GM12878 (cell line): ENCODE measurements around the gene PRR5. TPM values are rescaled to one million over a fixed set of nuclear protein-coding genes. Genes with fewer than 3 reads are reported as not detected.

Source experiments
- ATAC-seq: fragments of 200-7000 bp; cut with Tn5 transposase; 3 replicates; pipeline ENCODE4 v1.9.1; 2020; ENCODE audit warnings: mild to moderate bottlenecking, moderate library complexity
- BruUV-seq: library from RNA; stranded (reverse); fragments of 400-500 nt; replicated peaks from 2 replicates; lab custom pipeline; 2021; lab: Mats Ljungman, UMichigan
- CTCF ChIA-PET: fragments of 300-600 bp; sonication (Branson Sonifier 250); formaldehyde crosslinking; extraction: SDS; loops from one replicate; lab custom pipeline; 2021; ENCODE audit warnings: inconsistent platforms; lab: Yijun Ruan, JAX
- POLR2A ChIA-PET: fragments of 350-600 bp; formaldehyde crosslinking; extraction: SDS; loops from one replicate; lab custom pipeline; 2021; ENCODE audit warnings: inconsistent platforms; lab: Charles Lee
- RAD21 ChIA-PET: fragments of 300-600 bp; sonication (Branson Sonifier 250); formaldehyde crosslinking; loops from one replicate; lab custom pipeline; 2023; ENCODE audit warnings: antibody characterized with exemption; ENCODE audit not compliant: unreplicated experiment; lab: Charles Lee
- SMC1A ChIA-PET: fragments of 300-600 bp; sonication (Branson Sonifier 250); formaldehyde crosslinking; loops from one replicate; lab custom pipeline; 2023; ENCODE audit not compliant: unreplicated experiment, uncharacterized antibody; lab: Charles Lee
- DNase-seq: peaks from one replicate; pipeline ENCODE4 v3.0.0-alpha.2; 2011; ENCODE audit warnings: low read depth, low spot score
- FAIRE-seq: peaks from 3 replicates; lab custom pipeline; 2011; peaks lifted over from hg19 to GRCh38; lab: Jason Lieb, UNC
- H2AFZ ChIP-seq: 2 replicates; pipeline ENCODE4 v1.6.0; 2011; ENCODE audit warnings: low read depth, low read length, control low read depth; ENCODE audit not compliant: control insufficient read depth
- H3K27ac ChIP-seq: 2 replicates; pipeline ENCODE4 v1.5.1; 2011; ENCODE audit warnings: control low read depth; ENCODE audit not compliant: control insufficient read depth, insufficient read depth
- H3K27me3 ChIP-seq, 2 experiments: replicated peaks in 1 of 2; 2 replicates each; pipeline versions ENCODE4 v1.6.0 to v1.6.1; 2011; ENCODE audit warnings: low read length in 1 of 2; ENCODE audit not compliant: control insufficient read depth in 2 of 2, insufficient read depth in 2 of 2
- H3K36me3 ChIP-seq, 2 experiments: 2 replicates each; pipeline ENCODE4 v1.5.1; 2011; ENCODE audit warnings: low read length in 1 of 2; ENCODE audit not compliant: control insufficient read depth in 2 of 2, insufficient read depth in 2 of 2
- H3K4me1 ChIP-seq: 2 replicates; pipeline ENCODE4 v1.6.1; 2011; ENCODE audit warnings: mild to moderate bottlenecking, low read length, moderate library complexity, mixed read lengths; ENCODE audit not compliant: control insufficient read depth, insufficient read depth
- H3K4me2 ChIP-seq: 2 replicates; pipeline ENCODE4 v1.6.0; 2011; ENCODE audit warnings: control low read depth; ENCODE audit not compliant: control insufficient read depth, insufficient read depth
- H3K4me3 ChIP-seq: fragments of 200-600 bp; sonication (generic); 2 replicates; pipeline ENCODE4 v1.5.1; 2016
- H3K79me2 ChIP-seq: 2 replicates; pipeline ENCODE4 v1.6.0; 2011; ENCODE audit warnings: low read length; ENCODE audit not compliant: control insufficient read depth, insufficient read depth
- H3K9ac ChIP-seq: 2 replicates; pipeline ENCODE4 v1.8.0; 2011; ENCODE audit warnings: low read length, control low read depth, mixed read lengths; ENCODE audit not compliant: control insufficient read depth, insufficient read depth
- H3K9me3 ChIP-seq: replicated peaks from 3 replicates; pipeline ENCODE4 v1.5.1; 2011; ENCODE audit warnings: mild to moderate bottlenecking, low read length; ENCODE audit not compliant: control insufficient read depth, insufficient read depth
- H4K20me1 ChIP-seq: 2 replicates; pipeline ENCODE4 v1.6.0; 2011; ENCODE audit not compliant: control insufficient read depth, insufficient read depth
- BACH1 ChIP-seq: fragments of 450-650 bp; IDR thresholded peaks from 2 replicates; pipeline ENCODE4 v1.6.1; 2017; ENCODE audit warnings: mild to moderate bottlenecking, borderline replicate concordance
- CBX5 ChIP-seq: sonication (generic); IDR thresholded peaks from 2 replicates; pipeline ENCODE4 v1.6.1; 2016; ENCODE audit warnings: low read depth, moderate library complexity, mild to moderate bottlenecking, inconsistent platforms
- MEF2A ChIP-seq: IDR thresholded peaks from 2 replicates; pipeline ENCODE4 v1.6.1; 2011; ENCODE audit warnings: low read depth, mild to moderate bottlenecking, low read length, moderate library complexity; ENCODE audit not compliant: insufficient read depth
- MEF2B ChIP-seq: fragments of 450-650 bp; IDR thresholded peaks from 2 replicates; pipeline ENCODE4 v1.6.1; 2018; ENCODE audit warnings: mild to moderate bottlenecking, moderate library complexity; ENCODE audit not compliant: partially characterized antibody, poor library complexity, severe bottlenecking
- SRF ChIP-seq, 2 experiments: IDR thresholded peaks; 2 replicates each; pipeline ENCODE4 v1.6.1; 2011; ENCODE audit warnings: low read depth in 2 of 2, low read length in 2 of 2, mild to moderate bottlenecking in 1 of 2, moderate library complexity in 1 of 2
- ZNF384 ChIP-seq: IDR thresholded peaks from 2 replicates; pipeline ENCODE4 v1.6.1; 2012; ENCODE audit warnings: low read depth, mild to moderate bottlenecking, low read length, improper control_type of control experiment, borderline replicate concordance
- WGBS: methylation state at CpG from one replicate; pipeline ENCODE4 v1.1.6; 2016; ENCODE audit warnings: low lambda C conversion rate; ENCODE audit not compliant: insufficient replicate concordance, insufficient coverage; ENCODE audit errors: missing lambda C conversion rate; 5-methylcytosine and 5-hydroxymethylcytosine counted together
- in situ Hi-C: fragments of 300-500 bp; cut with MboI; formaldehyde crosslinking; loops from 9 replicates; pipeline ENCODE4 v1.14.3; 2018; ENCODE audit warnings: mixed read lengths
- intact Hi-C: fragments of 100-400 bp; cut with micrococcal nuclease; formaldehyde crosslinking; loops from one replicate; pipeline ENCODE4 v1.14.2; 2022; ENCODE audit not compliant: unreplicated experiment
- polyA plus RNA-seq, 11 experiments: library from polyadenylated mRNA; depleted of rRNA in 4 of 11; unstranded in 6 of 11; stranded (reverse) in 5 of 11; fragments of >200 nt; fragmentation: Nextera tagmentation in 4 of 11; fragmentation: Illumina TruSeq in 1 of 11; extraction: Ambion mirVana in 4 of 11; extraction: Trizol in 1 of 11; gene quantifications; 1 replicate in 1 of 11; 2 replicates in 10 of 11; pipeline versions ENCODE4 v1.2.1 to v1.2.3, GENCODE V29; 2011 to 2016; ENCODE audit warnings: inconsistent platforms in 2 of 11, missing spikeins in 2 of 11, low read depth in 1 of 11
- total RNA-seq, 4 experiments: library from RNA; depleted of rRNA in 3 of 4; stranded (reverse); fragments of >200 nt in 3 of 4; fragmentation: Illumina TruSeq in 1 of 4; extraction: Trizol in 1 of 4; gene quantifications; 2 replicates each; pipeline versions ENCODE4 v1.2.1 to v1.2.3, GENCODE V29; 2013 to 2021

The PRR5 gene
- total and polyA plus RNA-seq, 10 of the 15 experiments (the other 5 are each of a cell fraction or from before 2014, with no cell fraction given), result 0.03 to 9.4 (median 1.5) TPM

- Histone ChIP-seq H3K27me3 (no peaks in the 10 kb centered on the region), H3K9ac (no peak overlapping the region), H2AFZ (no peak overlapping the region), H3K27ac (no peak overlapping the region), H3K9me3 (no peaks in the 10 kb centered on the region), H3K4me1 (no peaks in the 10 kb centered on the region), H3K4me3 (no peak overlapping the region), H3K79me2 (no peaks in the 10 kb centered on the region), H4K20me1 (no peaks in the 10 kb centered on the region), H3K36me3 (no peaks in the 10 kb centered on the region; a peak in 1 of 4 replicates), H3K4me2 (no peak overlapping the region)
- SMC1A ChIA-PET, result interaction anchor here (1.0 kb wide), 1 partner anchor 20 kb away, joined by 3 read pairs; no protein-coding TSS in a partner anchor
- no TSS peak for BruUV-seq
- in situ Hi-C loops, result no loop called here
- RAD21 ChIA-PET, result no interaction called here
- FAIRE-seq (no peak), ATAC-seq (no peak), DNase-seq (no peak)
- POLR2A ChIA-PET, result no interaction called here
- no peak for TF ChIP-seq CBX5
- 80% methylated on average over 8 of the region's 8 CpGs for WGBS
- intact Hi-C loops, result no loop called here
- CTCF ChIA-PET, result interaction anchor here (0.6 to 1.6 kb wide), 2 partner anchors 11 to 27 kb away, joined by 3 to 6 read pairs; no protein-coding TSS in a partner anchor
These were observed 22.9 kb downstream of the PRR5 start for GRCh38 chr22:44724859-44725258.

GRCh38 chr22:44726439-44726838, 24.4 kb downstream of the PRR5 start:
- ChIA-PET RAD21 (no interaction called here), CTCF (no interaction called here)
- H2AFZ ChIP-seq, result no peak overlapping the region
- FAIRE-seq, result no peak
- no peaks in the 10 kb centered on the region for H3K4me1 ChIP-seq
- H3K9ac ChIP-seq, result no peak overlapping the region
- no peaks in the 10 kb centered on the region for H4K20me1 ChIP-seq
- intact Hi-C loops, result no loop called here
- no peak for ATAC-seq
- DNase-seq, result no peak
- TF ChIP-seq SRF (IDR thresholded peaks at IDR 0.05; ENCODE audit: low read depth in 2 of 2, low read length in 2 of 2) (no peak), BACH1 (no peak), MEF2A (no peak), ZNF384 (no peak), MEF2B (no peak)
- TF ChIP-seq, all 136 proteins: peak for 0
- no TSS peak for BruUV-seq
- 45% methylated on average over 11 of the region's 11 CpGs for WGBS
- Histone ChIP-seq H3K4me2 (no peak overlapping the region), H3K27ac (no peak overlapping the region), H3K9me3 (no peaks in the 10 kb centered on the region), H3K27me3 (no peaks in the 10 kb centered on the region), H3K36me3 (no peaks in the 10 kb centered on the region; a peak in 1 of 4 replicates), H3K4me3 (no peak overlapping the region), H3K79me2 (no peaks in the 10 kb centered on the region)
- POLR2A ChIA-PET, result no interaction called here
- SMC1A ChIA-PET, result no interaction called here
- in situ Hi-C loops, result no loop called here
